GM21390 (cell line): ENCODE results near the gene HS6ST2.

Experiments
- ATAC-seq: cut with Tn5 transposase; IDR thresholded peaks from one replicate; pipeline ENCODE4 v1.9.1; 2021; ENCODE audit not compliant: unreplicated experiment

Gene HS6ST2

GRCh38 chrX:132807411-132808030 is 150.9 kb downstream of the HS6ST2 start:
- ATAC-seq: no peak

GRCh38 chrX:132802033-132802432 is 156.4 kb downstream of the HS6ST2 start:
- ATAC-seq: no peak

- no peak for ATAC-seq
Observed at GRCh38 chrX:132795181-132795580, 163.2 kb downstream of the HS6ST2 start.

- no peak for ATAC-seq
Observed at GRCh38 chrX:132791714-132792113, 166.7 kb downstream of the HS6ST2 start.

GRCh38 chrX:132790329-132790728 is 168.1 kb downstream of the HS6ST2 start:
- no peak for ATAC-seq

GRCh38 chrX:132786217-132786616 is 172.2 kb downstream of the HS6ST2 start:
- no peak for ATAC-seq

GRCh38 chrX:132778917-132779316 is 179.5 kb downstream of the HS6ST2 start:
- no peak for ATAC-seq

GRCh38 chrX:132776486-132777210 is 181.8 kb downstream of the HS6ST2 start:
- peak; percentile 49 for ATAC-seq

- ATAC-seq: no peak
Observed at GRCh38 chrX:132775263-132775823, 183.1 kb downstream of the HS6ST2 start.

- no peak for ATAC-seq
Observed at GRCh38 chrX:132774010-132774714, 184.3 kb downstream of the HS6ST2 start.

GRCh38 chrX:132769609-132770008 is 188.8 kb downstream of the HS6ST2 start:
- ATAC-seq: no peak

GRCh38 chrX:132766452-132766851 is 192.0 kb downstream of the HS6ST2 start:
- ATAC-seq: no peak

GRCh38 chrX:132763528-132763927 is 194.9 kb downstream of the HS6ST2 start:
- ATAC-seq: no peak

- ATAC-seq: no peak
Observed at GRCh38 chrX:132758759-132759158, 199.7 kb downstream of the HS6ST2 start.

- ATAC-seq: no peak
Observed at GRCh38 chrX:132757066-132757623, 201.3 kb downstream of the HS6ST2 start.

- no peak for ATAC-seq
Observed at GRCh38 chrX:132756439-132756838, 202.0 kb downstream of the HS6ST2 start.

- ATAC-seq: no peak
Observed at GRCh38 chrX:132751063-132751690, 207.3 kb downstream of the HS6ST2 start.

- ATAC-seq: no peak
Observed at GRCh38 chrX:132750331-132751062, 207.9 kb downstream of the HS6ST2 start.

GRCh38 chrX:132749406-132749805 is 209.0 kb downstream of the HS6ST2 start:
- no peak for ATAC-seq

- ATAC-seq: no peak
Observed at GRCh38 chrX:132748909-132749308, 209.5 kb downstream of the HS6ST2 start.
